WTC11 (cell line): ENCODE results near the gene KRTAP10-2. TPM values are rescaled to one million over a fixed set of nuclear protein-coding genes. Genes with fewer than 3 reads are reported as not detected.
A peak's percentile ranks its signal among the peaks of the same experiment; 100 is the strongest.

Experiments used
- ATAC-seq: fragments of 200-7000 bp; cut with Tn5 transposase; 2 replicates; pipeline ENCODE4 v1.10.0; 2021; ENCODE audit warnings: mild to moderate bottlenecking, moderate library complexity
- CTCF ChIA-PET: fragments of 300-600 bp; sonication (Branson Sonifier 250); formaldehyde crosslinking; loops from one replicate; lab custom pipeline; 2021; ENCODE audit warnings: antibody characterized with exemption; lab: Charles Lee
- POLR2A ChIA-PET: fragments of 350-600 bp; sonication (Branson Sonifier 250); formaldehyde crosslinking; loops from one replicate; lab custom pipeline; 2021; ENCODE audit warnings: antibody characterized with exemption; lab: Charles Lee
- DNase-seq: peaks from one replicate; pipeline ENCODE4 v3.0.0; 2021; ENCODE audit warnings: low spot score
- H3K27ac Mint-ChIP-seq: 2 replicates; pipeline ENCODE4 v1.8.0; 2021; ENCODE audit warnings: mixed read lengths
- H3K27me3 Mint-ChIP-seq: 2 replicates; pipeline ENCODE4 v1.8.0; 2021; ENCODE audit warnings: low read depth, mild to moderate bottlenecking, moderate library complexity, mixed read lengths
- H3K36me3 Mint-ChIP-seq: 2 replicates; pipeline ENCODE4 v1.8.0; 2021; ENCODE audit warnings: mixed read lengths
- H3K4me1 Mint-ChIP-seq: 2 replicates; pipeline ENCODE4 v1.8.0; 2022; ENCODE audit warnings: mixed read lengths
- H3K4me3 Mint-ChIP-seq: 2 replicates; pipeline ENCODE4 v1.8.0; 2021; ENCODE audit warnings: mild to moderate bottlenecking, moderate library complexity, mixed read lengths
- H3K9me3 Mint-ChIP-seq: 2 replicates; pipeline ENCODE4 v1.8.0; 2021; ENCODE audit warnings: mixed read lengths
- EMX1 ChIP-seq: fragments of 250-450 bp; sonication (Bioruptor Pico); IDR thresholded peaks from 2 replicates; pipeline ENCODE4 v1.8.0; 2021; ENCODE audit warnings: mild to moderate bottlenecking
- FOXP1 ChIP-seq: sonication (generic); formaldehyde crosslinking; IDR thresholded peaks from 2 replicates; pipeline ENCODE4 v1.8.0; 2022; ENCODE audit warnings: missing genetic modification reagents, mild to moderate bottlenecking, moderate library complexity, borderline replicate concordance
- IRF2 ChIP-seq: sonication (generic); formaldehyde crosslinking; IDR thresholded peaks from 2 replicates; pipeline ENCODE4 v1.8.0; 2022; ENCODE audit warnings: low read depth, missing genetic modification reagents, borderline replicate concordance
- NFYB ChIP-seq: sonication (generic); formaldehyde crosslinking; conservative IDR thresholded peaks from 2 replicates; pipeline ENCODE4 v1.8.0; 2022; ENCODE audit warnings: low read depth, missing genetic modification reagents
- NR3C1 ChIP-seq: sonication (generic); formaldehyde crosslinking; conservative IDR thresholded peaks from 2 replicates; pipeline ENCODE4 v1.8.1; 2023; ENCODE audit warnings: low read depth, mild to moderate bottlenecking, missing genetic modification reagents
- RELA ChIP-seq: sonication (generic); formaldehyde crosslinking; IDR thresholded peaks from 2 replicates; pipeline ENCODE4 v1.8.1; 2022; ENCODE audit warnings: missing genetic modification reagents, mild to moderate bottlenecking, borderline replicate concordance
- STAT6 ChIP-seq: sonication (generic); formaldehyde crosslinking; conservative IDR thresholded peaks from 2 replicates; pipeline ENCODE4 v1.8.1; 2023; ENCODE audit warnings: mild to moderate bottlenecking, low read depth, missing genetic modification reagents, moderate library complexity
- TCF7 ChIP-seq: sonication (generic); formaldehyde crosslinking; IDR thresholded peaks from 2 replicates; pipeline ENCODE4 v1.8.0; 2022; ENCODE audit warnings: mild to moderate bottlenecking, low read depth, missing genetic modification reagents, moderate library complexity
- TEAD4 ChIP-seq: sonication (generic); formaldehyde crosslinking; IDR thresholded peaks from 2 replicates; pipeline ENCODE4 v1.8.0; 2022; ENCODE audit warnings: mild to moderate bottlenecking, missing genetic modification reagents
- ZNF416 ChIP-seq: fragments of 250-450 bp; sonication (Bioruptor Pico); IDR thresholded peaks from 2 replicates; pipeline ENCODE4 v1.9.0; 2021; ENCODE audit warnings: mild to moderate bottlenecking, inconsistent platforms
- ZNF512 ChIP-seq: sonication (generic); formaldehyde crosslinking; IDR thresholded peaks from 2 replicates; pipeline ENCODE4 v1.8.1; 2022; ENCODE audit warnings: missing genetic modification reagents, borderline replicate concordance
- total RNA-seq: library from RNA; stranded (reverse); gene quantifications from 3 replicates; pipeline ENCODE4 v1.2.3, GENCODE V29; 2021
- TF ChIP-seq, protein P1 (sequence below): sonication (generic); formaldehyde crosslinking; IDR thresholded peaks from 2 replicates; pipeline ENCODE4 v1.8.0; 2022; ENCODE audit warnings: mild to moderate bottlenecking, missing genetic modification reagents
- TF ChIP-seq, protein P2 (sequence below): fragments of 200-600 bp; IDR thresholded peaks from 2 replicates; pipeline ENCODE4 v1.8.0; 2022; ENCODE audit warnings: antibody characterized with exemption

Gene KRTAP10-2
- total RNA-seq, 1 experiment from 2014 or later: not detected

DNA sequence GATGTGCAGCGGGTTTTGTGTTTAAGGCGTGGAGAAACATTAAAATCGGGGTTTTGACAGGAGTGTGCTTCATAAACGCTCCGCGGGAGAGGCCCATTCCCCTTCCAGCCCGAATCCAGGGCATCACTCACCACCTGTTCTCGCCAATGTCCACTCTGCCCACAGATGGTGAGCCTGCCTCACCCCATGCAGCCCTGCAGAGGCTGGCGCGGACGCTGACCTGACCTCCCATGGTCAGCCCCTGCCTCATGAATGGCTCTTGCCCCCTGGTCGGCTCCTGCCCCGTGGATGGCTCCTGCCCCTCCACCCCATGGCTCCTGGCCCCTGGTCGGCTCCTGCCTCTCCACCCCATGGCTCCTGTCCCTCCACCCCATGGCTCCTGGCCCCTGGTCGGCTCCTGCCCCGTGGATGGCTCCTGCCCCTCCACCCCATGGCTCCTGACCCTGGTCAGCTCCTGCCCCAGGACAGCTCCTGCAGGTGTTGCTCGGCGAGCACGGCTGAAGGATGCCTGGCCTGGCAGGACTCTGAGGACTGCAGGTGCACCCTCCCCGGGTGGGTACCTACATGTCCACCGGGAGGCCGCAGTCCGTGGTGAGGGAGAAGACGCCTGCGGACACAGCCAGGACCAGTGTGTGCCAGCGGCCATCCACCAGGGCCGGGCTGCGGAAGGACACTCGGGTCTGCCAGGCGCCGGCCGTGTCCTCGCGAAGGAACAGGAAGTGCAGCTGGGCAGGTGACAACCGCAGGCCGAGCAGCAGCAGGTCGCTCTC is 18.0 kb downstream of the KRTAP10-2 start:
- no peak overlapping the region; the same call in 1 of the 2 replicates for H3K27ac Mint-ChIP-seq
- TF ChIP-seq TCF7 (CRISPR knock-in tag) (no peak), IRF2 (CRISPR knock-in tag) (no peak), EMX1 (CRISPR knock-in tag) (no peak), NFYB (no peak), NR3C1 (CRISPR knock-in tag) (no peak), RELA (CRISPR knock-in tag) (no peak), TEAD4 (CRISPR knock-in tag) (no peak), FOXP1 (no peak), STAT6 (CRISPR knock-in tag) (no peak)
- TF ChIP-seq, protein P1, sequence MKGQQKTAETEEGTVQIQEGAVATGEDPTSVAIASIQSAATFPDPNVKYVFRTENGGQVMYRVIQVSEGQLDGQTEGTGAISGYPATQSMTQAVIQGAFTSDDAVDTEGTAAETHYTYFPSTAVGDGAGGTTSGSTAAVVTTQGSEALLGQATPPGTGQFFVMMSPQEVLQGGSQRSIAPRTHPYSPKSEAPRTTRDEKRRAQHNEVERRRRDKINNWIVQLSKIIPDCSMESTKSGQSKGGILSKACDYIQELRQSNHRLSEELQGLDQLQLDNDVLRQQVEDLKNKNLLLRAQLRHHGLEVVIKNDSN (CRISPR knock-in tag): no peak
- TF ChIP-seq, protein P2, sequence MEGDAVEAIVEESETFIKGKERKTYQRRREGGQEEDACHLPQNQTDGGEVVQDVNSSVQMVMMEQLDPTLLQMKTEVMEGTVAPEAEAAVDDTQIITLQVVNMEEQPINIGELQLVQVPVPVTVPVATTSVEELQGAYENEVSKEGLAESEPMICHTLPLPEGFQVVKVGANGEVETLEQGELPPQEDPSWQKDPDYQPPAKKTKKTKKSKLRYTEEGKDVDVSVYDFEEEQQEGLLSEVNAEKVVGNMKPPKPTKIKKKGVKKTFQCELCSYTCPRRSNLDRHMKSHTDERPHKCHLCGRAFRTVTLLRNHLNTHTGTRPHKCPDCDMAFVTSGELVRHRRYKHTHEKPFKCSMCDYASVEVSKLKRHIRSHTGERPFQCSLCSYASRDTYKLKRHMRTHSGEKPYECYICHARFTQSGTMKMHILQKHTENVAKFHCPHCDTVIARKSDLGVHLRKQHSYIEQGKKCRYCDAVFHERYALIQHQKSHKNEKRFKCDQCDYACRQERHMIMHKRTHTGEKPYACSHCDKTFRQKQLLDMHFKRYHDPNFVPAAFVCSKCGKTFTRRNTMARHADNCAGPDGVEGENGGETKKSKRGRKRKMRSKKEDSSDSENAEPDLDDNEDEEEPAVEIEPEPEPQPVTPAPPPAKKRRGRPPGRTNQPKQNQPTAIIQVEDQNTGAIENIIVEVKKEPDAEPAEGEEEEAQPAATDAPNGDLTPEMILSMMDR: no peak
- peaks cover 2% of the 10 kb centered on the region; the same call in 1 of the 2 replicates for H3K4me1 Mint-ChIP-seq
- ChIA-PET CTCF (interaction anchor here (1.0 to 3.3 kb wide), 2 partner anchors 23 to 260 kb away, joined by 3 to 13 read pairs; no protein-coding TSS in a partner anchor), POLR2A (no interaction called here)
- H3K36me3 Mint-ChIP-seq: 0 out of 2 replicates have a peak, but pooled peaks cover 2% of the 10 kb centered on the region
- H3K9me3 Mint-ChIP-seq: peaks cover 7% of the 10 kb centered on the region
- no peak overlapping the region for H3K4me3 Mint-ChIP-seq
- no peaks in the 10 kb centered on the region for H3K27me3 Mint-ChIP-seq
- DNase-seq (no peak), ATAC-seq (no peak; the same call in 1 of the 2 replicates)

DNA sequence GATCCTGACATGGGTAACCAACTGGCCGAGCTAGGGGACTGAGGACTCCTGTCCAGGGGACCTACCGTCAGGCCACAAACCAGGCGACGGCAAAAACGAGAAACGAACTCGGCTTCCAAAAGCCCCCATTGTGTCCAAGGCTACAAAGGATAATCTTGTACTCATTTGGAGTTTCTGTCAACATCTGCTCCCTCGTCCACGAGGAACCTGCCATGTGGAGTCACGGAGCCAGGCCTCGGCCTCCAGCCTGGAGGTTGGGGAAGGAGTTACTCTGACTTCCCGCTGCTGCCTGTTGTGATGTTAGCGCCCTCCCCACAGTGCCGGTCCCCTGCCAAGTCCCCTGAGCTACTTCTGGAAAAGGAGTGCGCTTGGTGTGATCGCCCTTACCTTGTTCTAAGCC is 18.6 kb downstream of the KRTAP10-2 start:
- Mint-ChIP-seq H3K27ac (no peak overlapping the region; the same call in 1 of the 2 replicates), H3K36me3 (0 out of 2 replicates have a peak, but pooled peaks cover 2% of the 10 kb centered on the region), H3K4me1 (peaks cover 2% of the 10 kb centered on the region; the same call in 1 of the 2 replicates), H3K4me3 (no peak overlapping the region), H3K27me3 (no peaks in the 10 kb centered on the region), H3K9me3 (peaks cover 7% of the 10 kb centered on the region)
- ChIA-PET CTCF (interaction anchor here (1.0 to 3.3 kb wide), 3 partner anchors 22 to 261 kb away, joined by 3 to 13 read pairs (median 3); no protein-coding TSS in a partner anchor), POLR2A (no interaction called here)
- ATAC-seq (no peak), DNase-seq (peak; percentile 9)
- no peak for TF ChIP-seq ZNF512 (CRISPR knock-in tag)
- TF ChIP-seq ZNF416 (CRISPR knock-in tag): no peak
